Liver (tissue), 9 donors: Measurements from ENCODE around the gene PPA1. TPM values are rescaled to one million over a fixed set of nuclear protein-coding genes. Genes with fewer than 3 reads are reported as not detected.

Experiments used
- DNase-seq: peaks from one replicate; pipeline ENCODE4 v3.0.0-alpha.2; 2017; ENCODE audit warnings: low spot score
- H3K27ac ChIP-seq, 2 donors: one replicate each; pipeline ENCODE4 v1.7.0; 2013; ENCODE audit warnings: inconsistent platforms in 2 of 2, low read length in 2 of 2, control low read depth in 1 of 2, low read depth in 1 of 2, mild to moderate bottlenecking in 1 of 2
- H3K27me3 ChIP-seq, 4 donors: one replicate each; pipeline versions ENCODE4 v1.6.1 to v1.7.0; 2013; ENCODE audit warnings: low read length in 3 of 4, inconsistent platforms in 1 of 4, mild to moderate bottlenecking in 1 of 4, moderate library complexity in 1 of 4; ENCODE audit not compliant: control insufficient read depth in 4 of 4, insufficient read depth in 4 of 4
- H3K36me3 ChIP-seq, 4 donors: one replicate each; pipeline versions ENCODE4 v1.6.1 to v1.7.0; 2013; ENCODE audit warnings: low read length in 3 of 4, mild to moderate bottlenecking in 3 of 4, low read depth in 1 of 4, moderate library complexity in 1 of 4; ENCODE audit not compliant: control insufficient read depth in 4 of 4, insufficient read depth in 3 of 4
- H3K4me1 ChIP-seq, 4 donors: one replicate each; pipeline versions ENCODE4 v1.6.1 to v1.7.0; 2013; ENCODE audit warnings: low read length in 3 of 4, mild to moderate bottlenecking in 3 of 4, moderate library complexity in 1 of 4; ENCODE audit not compliant: control insufficient read depth in 4 of 4, insufficient read depth in 4 of 4
- H3K4me3 ChIP-seq, 3 donors: one replicate each; pipeline versions ENCODE4 v1.6.1 to v1.7.0; 2013; ENCODE audit warnings: low read length in 3 of 3, control low read depth in 1 of 3, low read depth in 1 of 3, mild to moderate bottlenecking in 1 of 3
- H3K9ac ChIP-seq, 2 donors: one replicate each; pipeline ENCODE4 v1.7.0; 2013; ENCODE audit warnings: low read length in 2 of 2, mild to moderate bottlenecking in 2 of 2, moderate library complexity in 2 of 2, control low read depth in 1 of 2, low read depth in 1 of 2
- H3K9me3 ChIP-seq, 4 donors: one replicate each; pipeline versions ENCODE4 v1.6.1 to v1.7.0; 2013; ENCODE audit warnings: low read length in 3 of 4; ENCODE audit not compliant: control insufficient read depth in 4 of 4
- FOXA1 ChIP-seq: IDR thresholded peaks from 2 replicates; pipeline ENCODE4 v1.6.1; 2016; ENCODE audit warnings: antibody characterized with exemption
- FOXA2 ChIP-seq: IDR thresholded peaks from 2 replicates; pipeline ENCODE4 v1.6.1; 2016; ENCODE audit warnings: antibody characterized with exemption
- GABPA ChIP-seq, 2 donors: IDR thresholded peaks in 1 of 2; conservative IDR thresholded peaks in 1 of 2; 2 replicates each; pipeline ENCODE4 v1.6.1; 2016; ENCODE audit warnings: antibody characterized with exemption in 2 of 2, mild to moderate bottlenecking in 1 of 2, moderate library complexity in 1 of 2
- HNF4G ChIP-seq: IDR thresholded peaks from 2 replicates; pipeline ENCODE4 v1.6.1; 2016; ENCODE audit warnings: antibody characterized with exemption
- NR2F2 ChIP-seq: IDR thresholded peaks from 2 replicates; pipeline ENCODE4 v1.6.1; 2016; ENCODE audit warnings: antibody characterized with exemption
- RAD21 ChIP-seq, 2 donors: IDR thresholded peaks; 2 replicates each; pipeline ENCODE4 v1.6.1; 2016; ENCODE audit warnings: antibody characterized with exemption in 2 of 2, mild to moderate bottlenecking in 2 of 2
- RXRA ChIP-seq, 2 donors: IDR thresholded peaks; 2 replicates each; pipeline ENCODE4 v1.6.1; 2017 to 2018; ENCODE audit warnings: antibody characterized with exemption in 2 of 2, mild to moderate bottlenecking in 1 of 2
- TAF1 ChIP-seq: conservative IDR thresholded peaks from 2 replicates; pipeline ENCODE4 v1.6.1; 2016; ENCODE audit warnings: antibody characterized with exemption, mild to moderate bottlenecking
- YY1 ChIP-seq: IDR thresholded peaks from 2 replicates; pipeline ENCODE4 v1.6.1; 2016; ENCODE audit warnings: antibody characterized with exemption, mild to moderate bottlenecking
- WGBS: extraction: QIAGEN DNeasy Blood & Tissue Kit; methylation state at CpG from one replicate; pipeline ENCODE4 v1.1.7; 2013; 5-methylcytosine and 5-hydroxymethylcytosine counted together
- polyA plus RNA-seq, 2 donors: library from polyadenylated mRNA; stranded (reverse) in 1 of 2; unstranded in 1 of 2; fragments of 200-250 nt in 1 of 2; fragments of >200 nt in 1 of 2; fragmentation: Nextera tagmentation in 1 of 2; extraction: Ambion mirVana in 1 of 2; gene quantifications; one replicate each; pipeline versions ENCODE4 v1.2.1 to v1.2.3, GENCODE V29; 2013 to 2015
- total RNA-seq, 2 donors: library from RNA; depleted of rRNA; stranded (reverse); fragments of >200 nt; gene quantifications; one replicate each; pipeline ENCODE4 v1.2.3, GENCODE V29; 2014
- TF ChIP-seq, protein P1 (sequence below): fragments of 150-350 bp; IDR thresholded peaks from 2 replicates; pipeline ENCODE4 v1.5.1; 2017; ENCODE audit warnings: improper control_type of control experiment, low read depth, low read length; ENCODE audit not compliant: missing input control
- TF ChIP-seq, protein P2 (sequence below): IDR thresholded peaks from 2 replicates; pipeline ENCODE4 v1.6.1; 2016; ENCODE audit warnings: antibody characterized with exemption, mild to moderate bottlenecking
- TF ChIP-seq, protein P3 (sequence below): IDR thresholded peaks from 2 replicates; pipeline ENCODE4 v1.6.1; 2016; ENCODE audit warnings: antibody characterized with exemption
- TF ChIP-seq, protein P4 (sequence below): IDR thresholded peaks from 2 replicates; pipeline ENCODE4 v1.6.1; 2016; ENCODE audit warnings: antibody characterized with exemption
- TF ChIP-seq, protein P5 (sequence below): IDR thresholded peaks from 2 replicates; pipeline ENCODE4 v1.6.1; 2016; ENCODE audit warnings: antibody characterized with exemption
- donor health status: healthy.
- donor health status: healthy.
- donor health status: healthy.
- donor health status: healthy.
- donor health status: healthy.

PPA1 gene
- total and polyA plus RNA-seq, 4 donors, result 91.1 to 111 (median 99.4) TPM

DNA sequence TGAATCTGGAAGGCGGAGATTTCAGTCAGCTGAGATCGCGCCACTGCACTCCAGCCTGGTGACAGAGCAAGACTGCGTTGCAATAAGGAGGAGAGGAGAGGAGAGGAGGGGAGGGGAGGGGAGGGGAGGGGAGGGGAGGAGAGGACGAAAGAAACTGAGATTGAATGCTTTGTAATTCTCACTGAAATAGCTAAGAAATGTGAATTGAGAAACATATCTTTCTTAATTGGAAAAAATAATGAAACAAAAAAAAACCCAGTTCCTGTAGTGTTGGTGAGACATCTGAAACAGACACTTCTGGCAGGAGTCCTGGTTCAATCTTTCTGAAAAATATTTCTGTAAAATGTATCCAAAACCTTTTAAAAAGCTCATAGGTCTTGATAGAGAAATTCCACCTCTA is 26.5 kb downstream of the PPA1 start:
- 98% methylated on average over 5 of the region's 5 CpGs for WGBS
- H3K27ac ChIP-seq, result no peak overlapping the region
- TF ChIP-seq GABPA (IDR thresholded peaks at IDR 0.05 in 1 of 2, conservative IDR thresholded peaks at IDR 0.05 in 1 of 2) (no peak), FOXA2 (no peak), RAD21 (IDR thresholded peaks at IDR 0.05) (no peak), HNF4G (no peak), TAF1 (no peak), YY1 (no peak)
- TF ChIP-seq, protein P1, sequence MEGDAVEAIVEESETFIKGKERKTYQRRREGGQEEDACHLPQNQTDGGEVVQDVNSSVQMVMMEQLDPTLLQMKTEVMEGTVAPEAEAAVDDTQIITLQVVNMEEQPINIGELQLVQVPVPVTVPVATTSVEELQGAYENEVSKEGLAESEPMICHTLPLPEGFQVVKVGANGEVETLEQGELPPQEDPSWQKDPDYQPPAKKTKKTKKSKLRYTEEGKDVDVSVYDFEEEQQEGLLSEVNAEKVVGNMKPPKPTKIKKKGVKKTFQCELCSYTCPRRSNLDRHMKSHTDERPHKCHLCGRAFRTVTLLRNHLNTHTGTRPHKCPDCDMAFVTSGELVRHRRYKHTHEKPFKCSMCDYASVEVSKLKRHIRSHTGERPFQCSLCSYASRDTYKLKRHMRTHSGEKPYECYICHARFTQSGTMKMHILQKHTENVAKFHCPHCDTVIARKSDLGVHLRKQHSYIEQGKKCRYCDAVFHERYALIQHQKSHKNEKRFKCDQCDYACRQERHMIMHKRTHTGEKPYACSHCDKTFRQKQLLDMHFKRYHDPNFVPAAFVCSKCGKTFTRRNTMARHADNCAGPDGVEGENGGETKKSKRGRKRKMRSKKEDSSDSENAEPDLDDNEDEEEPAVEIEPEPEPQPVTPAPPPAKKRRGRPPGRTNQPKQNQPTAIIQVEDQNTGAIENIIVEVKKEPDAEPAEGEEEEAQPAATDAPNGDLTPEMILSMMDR, result no peak
- TF ChIP-seq, protein P2, sequence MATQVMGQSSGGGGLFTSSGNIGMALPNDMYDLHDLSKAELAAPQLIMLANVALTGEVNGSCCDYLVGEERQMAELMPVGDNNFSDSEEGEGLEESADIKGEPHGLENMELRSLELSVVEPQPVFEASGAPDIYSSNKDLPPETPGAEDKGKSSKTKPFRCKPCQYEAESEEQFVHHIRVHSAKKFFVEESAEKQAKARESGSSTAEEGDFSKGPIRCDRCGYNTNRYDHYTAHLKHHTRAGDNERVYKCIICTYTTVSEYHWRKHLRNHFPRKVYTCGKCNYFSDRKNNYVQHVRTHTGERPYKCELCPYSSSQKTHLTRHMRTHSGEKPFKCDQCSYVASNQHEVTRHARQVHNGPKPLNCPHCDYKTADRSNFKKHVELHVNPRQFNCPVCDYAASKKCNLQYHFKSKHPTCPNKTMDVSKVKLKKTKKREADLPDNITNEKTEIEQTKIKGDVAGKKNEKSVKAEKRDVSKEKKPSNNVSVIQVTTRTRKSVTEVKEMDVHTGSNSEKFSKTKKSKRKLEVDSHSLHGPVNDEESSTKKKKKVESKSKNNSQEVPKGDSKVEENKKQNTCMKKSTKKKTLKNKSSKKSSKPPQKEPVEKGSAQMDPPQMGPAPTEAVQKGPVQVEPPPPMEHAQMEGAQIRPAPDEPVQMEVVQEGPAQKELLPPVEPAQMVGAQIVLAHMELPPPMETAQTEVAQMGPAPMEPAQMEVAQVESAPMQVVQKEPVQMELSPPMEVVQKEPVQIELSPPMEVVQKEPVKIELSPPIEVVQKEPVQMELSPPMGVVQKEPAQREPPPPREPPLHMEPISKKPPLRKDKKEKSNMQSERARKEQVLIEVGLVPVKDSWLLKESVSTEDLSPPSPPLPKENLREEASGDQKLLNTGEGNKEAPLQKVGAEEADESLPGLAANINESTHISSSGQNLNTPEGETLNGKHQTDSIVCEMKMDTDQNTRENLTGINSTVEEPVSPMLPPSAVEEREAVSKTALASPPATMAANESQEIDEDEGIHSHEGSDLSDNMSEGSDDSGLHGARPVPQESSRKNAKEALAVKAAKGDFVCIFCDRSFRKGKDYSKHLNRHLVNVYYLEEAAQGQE, result no peak
- TF ChIP-seq, protein P3, sequence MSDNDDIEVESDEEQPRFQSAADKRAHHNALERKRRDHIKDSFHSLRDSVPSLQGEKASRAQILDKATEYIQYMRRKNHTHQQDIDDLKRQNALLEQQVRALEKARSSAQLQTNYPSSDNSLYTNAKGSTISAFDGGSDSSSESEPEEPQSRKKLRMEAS, result no peak
- TF ChIP-seq, protein P4, sequence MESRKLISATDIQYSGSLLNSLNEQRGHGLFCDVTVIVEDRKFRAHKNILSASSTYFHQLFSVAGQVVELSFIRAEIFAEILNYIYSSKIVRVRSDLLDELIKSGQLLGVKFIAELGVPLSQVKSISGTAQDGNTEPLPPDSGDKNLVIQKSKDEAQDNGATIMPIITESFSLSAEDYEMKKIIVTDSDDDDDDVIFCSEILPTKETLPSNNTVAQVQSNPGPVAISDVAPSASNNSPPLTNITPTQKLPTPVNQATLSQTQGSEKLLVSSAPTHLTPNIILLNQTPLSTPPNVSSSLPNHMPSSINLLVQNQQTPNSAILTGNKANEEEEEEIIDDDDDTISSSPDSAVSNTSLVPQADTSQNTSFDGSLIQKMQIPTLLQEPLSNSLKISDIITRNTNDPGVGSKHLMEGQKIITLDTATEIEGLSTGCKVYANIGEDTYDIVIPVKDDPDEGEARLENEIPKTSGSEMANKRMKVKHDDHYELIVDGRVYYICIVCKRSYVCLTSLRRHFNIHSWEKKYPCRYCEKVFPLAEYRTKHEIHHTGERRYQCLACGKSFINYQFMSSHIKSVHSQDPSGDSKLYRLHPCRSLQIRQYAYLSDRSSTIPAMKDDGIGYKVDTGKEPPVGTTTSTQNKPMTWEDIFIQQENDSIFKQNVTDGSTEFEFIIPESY, result no peak
- no peaks in the 10 kb centered on the region for H3K27me3 ChIP-seq
- peaks cover 13 to 75% (median 51%) of the 10 kb centered on the region in 4 donors for H3K36me3 ChIP-seq
- H3K9ac ChIP-seq, result no peak overlapping the region
- H3K4me3 ChIP-seq, result no peak overlapping the region
- no peaks in the 10 kb centered on the region for H3K4me1 ChIP-seq
- DNase-seq, result no peak
- H3K9me3 ChIP-seq, result no peaks in the 10 kb centered on the region

DNA sequence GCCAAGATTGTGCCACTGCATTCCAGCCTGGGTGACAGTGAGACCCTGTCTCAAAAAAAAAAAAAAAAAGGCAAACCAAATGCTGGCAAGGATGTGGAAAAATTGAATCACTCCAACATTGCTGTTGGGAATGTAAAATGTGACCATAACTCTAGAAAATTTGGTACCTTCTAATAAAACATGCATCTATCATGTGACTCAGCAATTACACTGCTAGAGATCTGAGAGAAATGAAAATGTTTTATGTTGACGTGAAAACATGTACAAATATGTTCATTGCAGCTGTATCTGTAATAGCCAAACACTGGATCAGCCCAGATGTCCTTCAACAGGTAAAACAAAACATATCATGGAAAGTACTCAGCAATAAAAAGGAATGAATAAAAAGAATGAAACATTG is 32.1 kb downstream of the PPA1 start:
- no peaks in the 10 kb centered on the region for H3K27me3 ChIP-seq
- no peaks in the 10 kb centered on the region for H3K9me3 ChIP-seq
- DNase-seq, result no peak
- no peak overlapping the region for H3K9ac ChIP-seq
- H3K36me3 ChIP-seq, result peaks cover 9 to 67% (median 42%) of the 10 kb centered on the region in 4 donors
- no peaks in the 10 kb centered on the region for H3K4me1 ChIP-seq
- no peak overlapping the region for H3K4me3 ChIP-seq
- 94% methylated on average over 1 of the region's 1 CpG for WGBS
- H3K27ac ChIP-seq, result no peak overlapping the region
- TF ChIP-seq, protein P1, result no peak
- TF ChIP-seq FOXA1, result no peak
- no peak for TF ChIP-seq FOXA2
- TF ChIP-seq, protein P4, result no peak
- no peak for TF ChIP-seq YY1
- TF ChIP-seq HNF4G, result no peak
- TF ChIP-seq, protein P2, result no peak
- TF ChIP-seq NR2F2, result no peak
- TF ChIP-seq, protein P5, sequence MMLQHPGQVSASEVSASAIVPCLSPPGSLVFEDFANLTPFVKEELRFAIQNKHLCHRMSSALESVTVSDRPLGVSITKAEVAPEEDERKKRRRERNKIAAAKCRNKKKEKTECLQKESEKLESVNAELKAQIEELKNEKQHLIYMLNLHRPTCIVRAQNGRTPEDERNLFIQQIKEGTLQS, result no peak
- TF ChIP-seq, protein P3, result no peak
- TF ChIP-seq GABPA (IDR thresholded peaks at IDR 0.05 in 1 of 2, conservative IDR thresholded peaks at IDR 0.05 in 1 of 2), result no peak
- TF ChIP-seq RAD21 (IDR thresholded peaks at IDR 0.05), result no peak
- TF ChIP-seq RXRA (IDR thresholded peaks at IDR 0.05), result no peak
